HG03097 (cell line): ENCODE results near the gene METAP2.
"Not testable (repeated sequence)": the region's sequence is repeated elsewhere in the genome, so short reads cannot be mapped to it uniquely, and the experiment has no call there.

Source experiments
- ATAC-seq: cut with Tn5 transposase; IDR thresholded peaks from one replicate; pipeline ENCODE4 v1.9.1; 2021; ENCODE audit not compliant: unreplicated experiment, low FRiP score

METAP2 gene

GRCh38 chr12:95462081-95462480, 11.9 kb upstream of the METAP2 start:
- ATAC-seq, result no peak

- ATAC-seq, result no peak
These were observed 11.4 kb upstream of the METAP2 start for GRCh38 chr12:95462551-95462950.

- no peak for ATAC-seq
These were observed 10.9 kb upstream of the METAP2 start for GRCh38 chr12:95463050-95463449.

- ATAC-seq, result not testable (repeated sequence)
These were observed 10.2 kb upstream of the METAP2 start for GRCh38 chr12:95463776-95464175.

GRCh38 chr12:95465275-95465674, 8.7 kb upstream of the METAP2 start:
- ATAC-seq, result no peak

- no peak for ATAC-seq
These were observed 3.7 kb upstream of the METAP2 start for GRCh38 chr12:95470300-95470699.

- peak; percentile 22 for ATAC-seq
These were observed 595 bp upstream of the METAP2 start for GRCh38 chr12:95473231-95473883.

GRCh38 chr12:95474660-95474958, 657 bp downstream of the METAP2 start:
- ATAC-seq, result no peak

GRCh38 chr12:95480230-95480629, 6.3 kb downstream of the METAP2 start:
- no peak for ATAC-seq

GRCh38 chr12:95481072-95481471, 7.1 kb downstream of the METAP2 start:
- no peak for ATAC-seq

- ATAC-seq, result no peak
These were observed 7.9 kb downstream of the METAP2 start for GRCh38 chr12:95481888-95482287.

GRCh38 chr12:95482564-95482963, 8.6 kb downstream of the METAP2 start:
- not testable (repeated sequence) for ATAC-seq

- no peak for ATAC-seq
These were observed 10.6 kb downstream of the METAP2 start for GRCh38 chr12:95484524-95484923.

- no peak for ATAC-seq
These were observed 13.1 kb downstream of the METAP2 start for GRCh38 chr12:95487024-95487423.

- no peak for ATAC-seq
These were observed 18.5 kb downstream of the METAP2 start for GRCh38 chr12:95492462-95492861.

GRCh38 chr12:95494888-95495287, 20.9 kb downstream of the METAP2 start:
- no peak for ATAC-seq

- ATAC-seq, result no peak
These were observed 21.5 kb downstream of the METAP2 start for GRCh38 chr12:95495433-95495832.

- ATAC-seq, result no peak
These were observed 23.1 kb downstream of the METAP2 start for GRCh38 chr12:95497031-95497430.

- ATAC-seq, result no peak
These were observed 25.0 kb downstream of the METAP2 start for GRCh38 chr12:95498968-95499367.

- no peak for ATAC-seq
These were observed 25.8 kb downstream of the METAP2 start for GRCh38 chr12:95499772-95500171.

GRCh38 chr12:95504140-95504539, 30.2 kb downstream of the METAP2 start:
- no peak for ATAC-seq

- ATAC-seq, result no peak
These were observed 31.1 kb downstream of the METAP2 start for GRCh38 chr12:95505039-95505438.
